ENCODE data around the gene DNAH10.

DNAH10 gene

GRCh38 chr12:123917337-123917850, 155.3 kb downstream of the DNAH10 start:
- TF ChIP-seq ZNF70 (CRISPR knock-in tag; IDR thresholded peaks at IDR 0.05) (no peak), TCF4 (CRISPR knock-in tag; IDR thresholded peaks at IDR 0.05; ENCODE audit: borderline replicate concordance) (no peak), ZFP30 (CRISPR knock-in tag; IDR thresholded peaks at IDR 0.05) (no peak), CREB5 (CRISPR knock-in tag; IDR thresholded peaks at IDR 0.05; ENCODE audit: low read depth) (no peak), CSDC2 (CRISPR knock-in tag; IDR thresholded peaks at IDR 0.05) (no peak), PATZ1 (CRISPR knock-in tag; IDR thresholded peaks at IDR 0.05; ENCODE audit: borderline replicate concordance) (no peak), SNAI2 (CRISPR knock-in tag; IDR thresholded peaks at IDR 0.05) (no peak), BACH2 (CRISPR knock-in tag; IDR thresholded peaks at IDR 0.05; ENCODE audit: borderline replicate concordance) (no peak), ISL1 (CRISPR knock-in tag; IDR thresholded peaks at IDR 0.05) (no peak), ZNF8 (CRISPR knock-in tag; IDR thresholded peaks at IDR 0.05) (no peak), TSHZ2 (CRISPR knock-in tag; IDR thresholded peaks at IDR 0.05) (no peak), OSR1 (CRISPR knock-in tag; IDR thresholded peaks at IDR 0.05) (no peak), RARB (CRISPR knock-in tag; IDR thresholded peaks at IDR 0.05) (no peak), ZFP3 (CRISPR knock-in tag; IDR thresholded peaks at IDR 0.05) (no peak), GLIS3 (CRISPR knock-in tag; IDR thresholded peaks at IDR 0.05) (no peak), PPARA (CRISPR knock-in tag; IDR thresholded peaks at IDR 0.05; ENCODE audit: borderline replicate concordance) (no peak)
- no peak for ATAC-seq

GRCh38 chr12:123919980-123920360, 157.9 kb downstream of the DNAH10 start:
- ATAC-seq = no peak
- TF ChIP-seq TSHZ2 (CRISPR knock-in tag; IDR thresholded peaks at IDR 0.05) (no peak), POU6F1 (CRISPR knock-in tag; IDR thresholded peaks at IDR 0.05; ENCODE audit: borderline replicate concordance, low read depth) (no peak), CSDC2 (CRISPR knock-in tag; IDR thresholded peaks at IDR 0.05) (no peak), CREB5 (CRISPR knock-in tag; IDR thresholded peaks at IDR 0.05; ENCODE audit: low read depth) (no peak), OSR1 (CRISPR knock-in tag; IDR thresholded peaks at IDR 0.05) (no peak), ISL1 (CRISPR knock-in tag; IDR thresholded peaks at IDR 0.05) (no peak), ESRRG (CRISPR knock-in tag; IDR thresholded peaks at IDR 0.05) (no peak), PATZ1 (CRISPR knock-in tag; IDR thresholded peaks at IDR 0.05; ENCODE audit: borderline replicate concordance) (no peak), ZNF8 (CRISPR knock-in tag; IDR thresholded peaks at IDR 0.05) (no peak), RARB (CRISPR knock-in tag; IDR thresholded peaks at IDR 0.05) (no peak), PPARA (CRISPR knock-in tag; IDR thresholded peaks at IDR 0.05; ENCODE audit: borderline replicate concordance) (no peak), GLIS3 (CRISPR knock-in tag; IDR thresholded peaks at IDR 0.05) (no peak), ZNF565 (CRISPR knock-in tag; conservative IDR thresholded peaks at IDR 0.05; ENCODE audit: low read depth) (no peak), SNAI2 (CRISPR knock-in tag; IDR thresholded peaks at IDR 0.05) (no peak), ZFP30 (CRISPR knock-in tag; IDR thresholded peaks at IDR 0.05) (no peak), ZC3H10 (CRISPR knock-in tag; IDR thresholded peaks at IDR 0.05) (no peak), ZFP3 (CRISPR knock-in tag; IDR thresholded peaks at IDR 0.05) (no peak)
